ENCODE results near the gene MT2A.

DNA sequence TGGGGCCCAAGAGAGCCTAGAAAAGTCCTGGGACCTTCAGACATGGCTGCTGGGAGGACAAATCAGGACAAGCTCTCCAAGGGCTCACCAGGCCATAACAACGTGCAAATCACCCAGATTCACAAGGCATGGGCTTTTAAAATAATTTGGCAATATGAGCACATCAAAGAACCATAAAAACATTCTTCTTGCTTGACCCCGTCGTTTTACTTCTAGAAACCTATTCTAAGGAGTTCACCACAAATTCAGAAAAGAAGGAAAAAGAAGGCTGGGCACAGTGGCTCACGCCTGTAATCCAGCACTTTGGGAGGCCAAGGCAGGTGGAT is 31.1 kb upstream of the MT2A start:
- TF ChIP-seq, protein P1, sequence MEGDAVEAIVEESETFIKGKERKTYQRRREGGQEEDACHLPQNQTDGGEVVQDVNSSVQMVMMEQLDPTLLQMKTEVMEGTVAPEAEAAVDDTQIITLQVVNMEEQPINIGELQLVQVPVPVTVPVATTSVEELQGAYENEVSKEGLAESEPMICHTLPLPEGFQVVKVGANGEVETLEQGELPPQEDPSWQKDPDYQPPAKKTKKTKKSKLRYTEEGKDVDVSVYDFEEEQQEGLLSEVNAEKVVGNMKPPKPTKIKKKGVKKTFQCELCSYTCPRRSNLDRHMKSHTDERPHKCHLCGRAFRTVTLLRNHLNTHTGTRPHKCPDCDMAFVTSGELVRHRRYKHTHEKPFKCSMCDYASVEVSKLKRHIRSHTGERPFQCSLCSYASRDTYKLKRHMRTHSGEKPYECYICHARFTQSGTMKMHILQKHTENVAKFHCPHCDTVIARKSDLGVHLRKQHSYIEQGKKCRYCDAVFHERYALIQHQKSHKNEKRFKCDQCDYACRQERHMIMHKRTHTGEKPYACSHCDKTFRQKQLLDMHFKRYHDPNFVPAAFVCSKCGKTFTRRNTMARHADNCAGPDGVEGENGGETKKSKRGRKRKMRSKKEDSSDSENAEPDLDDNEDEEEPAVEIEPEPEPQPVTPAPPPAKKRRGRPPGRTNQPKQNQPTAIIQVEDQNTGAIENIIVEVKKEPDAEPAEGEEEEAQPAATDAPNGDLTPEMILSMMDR (IDR thresholded peaks at IDR 0.05), result no peak
- TF ChIP-seq POLR2A (IDR thresholded peaks at IDR 0.05), result no peak
